DOHH2 (cell line): ENCODE data around the gene OR8B12.

Experiments used
- H3F3A ChIP-seq: fragments of 200-600 bp; sonication (generic), shearing (Covaris generic); 2 replicates; pipeline ENCODE4 v1.6.0; 2016; ENCODE audit warnings: antibody characterized with exemption, mild to moderate bottlenecking; ENCODE audit not compliant: control insufficient read depth, insufficient read depth
- H3K27ac ChIP-seq: fragments of 200-600 bp; sonication (generic); 2 replicates; pipeline ENCODE4 v1.5.1; 2014; ENCODE audit warnings: low read depth, mild to moderate bottlenecking, low read length, moderate library complexity
- H3K27me3 ChIP-seq: fragments of 200-600 bp; sonication (generic); 2 replicates; pipeline ENCODE4 v1.6.1; 2014; ENCODE audit warnings: mild to moderate bottlenecking, low read length, mixed read lengths; ENCODE audit not compliant: control insufficient read depth
- H3K36me3 ChIP-seq: fragments of 200-600 bp; sonication (generic); 2 replicates; pipeline ENCODE4 v1.6.1; 2014; ENCODE audit warnings: mild to moderate bottlenecking, low read length, moderate library complexity, mixed read lengths; ENCODE audit not compliant: control insufficient read depth
- H3K4me1 ChIP-seq: fragments of 200-600 bp; sonication (generic); 2 replicates; pipeline ENCODE4 v1.6.1; 2014; ENCODE audit warnings: mild to moderate bottlenecking, low read length, mixed read lengths; ENCODE audit not compliant: control insufficient read depth
- H3K4me2 ChIP-seq: fragments of 200-600 bp; sonication (generic); 2 replicates; pipeline ENCODE4 v1.6.0; 2014; ENCODE audit warnings: mild to moderate bottlenecking, low read length, moderate library complexity
- H3K4me3 ChIP-seq: fragments of 200-600 bp; sonication (generic); 2 replicates; pipeline ENCODE4 v1.5.1; 2014; ENCODE audit warnings: mild to moderate bottlenecking, low read length, mixed read lengths
- H3K79me2 ChIP-seq: fragments of 200-600 bp; sonication (generic); 2 replicates; pipeline ENCODE4 v1.6.1; 2014; ENCODE audit warnings: mild to moderate bottlenecking, low read length, mixed read lengths; ENCODE audit not compliant: control insufficient read depth
- H3K9me2 ChIP-seq: fragments of 200-600 bp; sonication (generic); replicated peaks from 2 replicates; pipeline ENCODE4 v1.6.1; 2014; ENCODE audit warnings: mild to moderate bottlenecking, low read length, mixed read lengths; ENCODE audit not compliant: control insufficient read depth
- H3K9me3 ChIP-seq: fragments of 200-600 bp; sonication (generic); 2 replicates; pipeline ENCODE4 v1.6.1; 2014; ENCODE audit warnings: antibody characterized with exemption, low read length, mixed read lengths; ENCODE audit not compliant: control insufficient read depth, insufficient read depth
- H4K20me1 ChIP-seq: fragments of 200-600 bp; sonication (generic); 2 replicates; pipeline ENCODE4 v1.6.0; 2014; ENCODE audit warnings: low read depth, mild to moderate bottlenecking, antibody characterized with exemption, low read length, moderate library complexity; ENCODE audit not compliant: control insufficient read depth, insufficient read depth
- EZH2phosphoT487 ChIP-seq: fragments of 200-600 bp; sonication (generic); IDR thresholded peaks from 2 replicates; pipeline ENCODE4 v1.6.1; 2017; ENCODE audit warnings: borderline replicate concordance, mild to moderate bottlenecking, antibody characterized with exemption, low read length, moderate library complexity, mixed read lengths
- TF ChIP-seq, protein P1 (sequence below): fragments of 200-600 bp; sonication (generic); IDR thresholded peaks from one replicate; pipeline ENCODE4 v1.5.1; 2014; ENCODE audit warnings: antibody characterized with exemption, mild to moderate bottlenecking, low read depth, low read length; ENCODE audit not compliant: poor library complexity, severe bottlenecking

The OR8B12 gene

DNA sequence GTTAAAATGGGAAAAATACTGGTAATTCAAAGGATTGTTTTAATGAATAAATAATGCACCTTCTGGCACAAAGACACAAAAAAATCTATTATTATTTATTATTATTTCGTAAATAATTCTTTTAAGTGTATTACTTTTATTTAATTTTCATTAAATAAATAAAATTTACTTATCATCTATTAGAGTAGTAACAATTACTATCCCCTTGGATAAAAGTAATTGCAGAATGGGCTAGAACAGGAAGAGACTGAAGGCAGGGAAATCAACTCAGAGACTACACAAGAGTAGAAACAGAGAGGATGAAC, 23.0 kb downstream of the OR8B12 start:
- Histone ChIP-seq H3K27ac (no peak overlapping the region), H3K9me3 (no peaks in the 10 kb centered on the region), H3F3A (no peaks in the 10 kb centered on the region), H3K4me3 (no peak overlapping the region), H3K4me1 (no peaks in the 10 kb centered on the region), H3K27me3 (peaks cover 8% of the 10 kb centered on the region), H3K36me3 (no peaks in the 10 kb centered on the region), H3K4me2 (no peak overlapping the region), H4K20me1 (no peaks in the 10 kb centered on the region), H3K9me2 (no peaks in the 10 kb centered on the region), H3K79me2 (no peaks in the 10 kb centered on the region)
- TF ChIP-seq, protein P1, sequence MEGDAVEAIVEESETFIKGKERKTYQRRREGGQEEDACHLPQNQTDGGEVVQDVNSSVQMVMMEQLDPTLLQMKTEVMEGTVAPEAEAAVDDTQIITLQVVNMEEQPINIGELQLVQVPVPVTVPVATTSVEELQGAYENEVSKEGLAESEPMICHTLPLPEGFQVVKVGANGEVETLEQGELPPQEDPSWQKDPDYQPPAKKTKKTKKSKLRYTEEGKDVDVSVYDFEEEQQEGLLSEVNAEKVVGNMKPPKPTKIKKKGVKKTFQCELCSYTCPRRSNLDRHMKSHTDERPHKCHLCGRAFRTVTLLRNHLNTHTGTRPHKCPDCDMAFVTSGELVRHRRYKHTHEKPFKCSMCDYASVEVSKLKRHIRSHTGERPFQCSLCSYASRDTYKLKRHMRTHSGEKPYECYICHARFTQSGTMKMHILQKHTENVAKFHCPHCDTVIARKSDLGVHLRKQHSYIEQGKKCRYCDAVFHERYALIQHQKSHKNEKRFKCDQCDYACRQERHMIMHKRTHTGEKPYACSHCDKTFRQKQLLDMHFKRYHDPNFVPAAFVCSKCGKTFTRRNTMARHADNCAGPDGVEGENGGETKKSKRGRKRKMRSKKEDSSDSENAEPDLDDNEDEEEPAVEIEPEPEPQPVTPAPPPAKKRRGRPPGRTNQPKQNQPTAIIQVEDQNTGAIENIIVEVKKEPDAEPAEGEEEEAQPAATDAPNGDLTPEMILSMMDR, result no peak
- no peak for TF ChIP-seq EZH2phosphoT487

DNA sequence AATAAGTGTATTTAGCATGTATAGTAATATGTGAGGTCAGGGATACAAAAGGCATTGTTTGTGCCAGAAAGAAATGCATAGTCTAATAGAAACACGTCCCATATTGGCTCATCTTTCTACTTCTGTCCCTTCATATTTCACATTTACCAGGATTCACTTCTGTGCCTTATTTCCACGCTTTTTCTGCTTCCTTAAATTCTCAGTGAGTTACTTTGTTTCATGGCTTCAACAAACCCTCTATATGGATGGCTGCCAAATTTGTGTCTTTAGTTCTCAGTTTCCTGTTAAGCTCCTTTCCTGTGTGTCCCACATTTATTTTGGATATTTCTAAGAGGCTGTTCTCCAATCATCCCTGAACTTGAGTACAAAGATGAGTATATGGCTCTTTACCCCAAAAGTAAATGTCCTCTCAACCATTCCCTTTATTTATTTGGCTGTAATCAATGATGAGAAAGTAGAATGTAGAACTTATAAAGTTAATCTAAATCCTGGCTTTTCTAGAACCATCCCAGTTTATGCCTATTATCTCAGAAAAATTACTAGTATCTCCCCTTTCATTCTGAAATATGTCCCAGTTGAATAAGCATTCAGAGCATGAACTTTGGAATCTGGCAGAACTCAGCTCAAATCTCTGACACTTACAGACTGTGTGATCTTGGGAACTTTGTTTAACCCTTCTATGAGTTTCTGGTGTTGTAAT, 23.5 kb downstream of the OR8B12 start:
- H4K20me1 ChIP-seq, result no peaks in the 10 kb centered on the region
- H3K4me1 ChIP-seq, result no peaks in the 10 kb centered on the region
- no peaks in the 10 kb centered on the region for H3K9me3 ChIP-seq
- no peaks in the 10 kb centered on the region for H3K9me2 ChIP-seq
- no peak overlapping the region for H3K4me3 ChIP-seq
- no peak overlapping the region for H3K4me2 ChIP-seq
- no peaks in the 10 kb centered on the region for H3K36me3 ChIP-seq
- H3F3A ChIP-seq, result no peaks in the 10 kb centered on the region
- no peak overlapping the region for H3K27ac ChIP-seq
- TF ChIP-seq EZH2phosphoT487, result no peak
- TF ChIP-seq, protein P1, result no peak
- no peaks in the 10 kb centered on the region for H3K79me2 ChIP-seq
- peaks cover 8% of the 10 kb centered on the region for H3K27me3 ChIP-seq

GRCh38 chr11:124518989-124519451, 24.4 kb downstream of the OR8B12 start:
- Histone ChIP-seq H3K4me1 (no peaks in the 10 kb centered on the region), H3K9me3 (no peaks in the 10 kb centered on the region), H3K79me2 (no peaks in the 10 kb centered on the region), H3F3A (no peaks in the 10 kb centered on the region), H3K27ac (no peak overlapping the region), H4K20me1 (no peaks in the 10 kb centered on the region), H3K27me3 (peaks cover 8% of the 10 kb centered on the region), H3K9me2 (no peaks in the 10 kb centered on the region), H3K4me2 (no peak overlapping the region), H3K36me3 (no peaks in the 10 kb centered on the region), H3K4me3 (no peak overlapping the region)
- TF ChIP-seq EZH2phosphoT487, result no peak
- TF ChIP-seq, protein P1, result no peak
